Activated CD8-positive, alpha-beta memory T cell treated with anti-CD3 and anti-CD28 coated beads, Interleukin-2, amount 50 U/mL, for 24 hours (primary cell): ENCODE results near the gene TRA2B.

ENCODE experiments used
- DNase-seq: peaks from one replicate; pipeline ENCODE4 v3.0.0-alpha.2; 2020; ENCODE audit errors: extremely low read depth

The TRA2B gene

DNA sequence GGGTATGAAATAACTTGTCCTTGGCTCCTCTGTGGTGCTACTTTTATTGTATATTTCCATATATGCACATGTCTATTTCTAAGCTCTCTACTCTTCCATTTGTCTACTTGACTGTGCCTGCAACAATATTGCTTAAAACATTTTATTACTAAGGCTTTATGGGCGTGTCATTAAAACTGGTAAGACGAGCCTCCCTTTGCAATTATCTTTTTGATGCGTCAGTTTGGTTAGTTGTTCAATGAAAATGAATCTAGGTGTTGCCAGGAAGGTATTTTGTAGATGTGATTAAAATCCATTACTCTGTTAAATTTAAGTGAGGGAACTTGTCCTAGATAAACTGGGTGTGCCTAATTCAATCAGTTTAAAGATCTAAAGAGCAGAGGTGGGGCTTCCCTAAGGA lies 12.9 kb upstream of the TRA2B start:
- no peak for DNase-seq

GRCh38 chr3:185949515-185949914 lies 11.7 kb upstream of the TRA2B start:
- DNase-seq = no peak

- no peak for DNase-seq
Measured at GRCh38 chr3:185948292-185948691, 10.5 kb upstream of the TRA2B start.

- no peak for DNase-seq
Measured at GRCh38 chr3:185943760-185944106, 5.9 kb upstream of the TRA2B start.

- peak; percentile 73 for DNase-seq
Measured at GRCh38 chr3:185942907-185943759, 5.3 kb upstream of the TRA2B start.

DNA sequence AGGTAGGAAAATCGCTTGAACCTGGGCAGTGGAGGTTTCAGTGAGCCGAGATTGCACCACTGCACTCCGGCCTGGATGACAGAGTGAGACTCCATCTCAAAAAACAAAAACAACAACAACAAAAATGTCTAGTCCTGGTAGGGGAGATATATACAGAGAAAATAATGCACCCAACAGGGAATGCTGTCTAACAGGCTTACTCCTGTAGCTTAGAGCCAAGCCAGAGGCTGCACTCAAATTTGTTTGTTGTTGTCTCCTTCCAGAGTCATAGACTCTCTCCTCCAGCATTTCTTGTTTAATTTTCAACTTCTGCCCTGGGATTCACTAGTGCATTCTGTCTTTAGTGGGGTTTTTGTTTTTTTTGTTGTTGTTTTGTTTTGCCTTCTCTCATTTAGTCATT lies 4.6 kb upstream of the TRA2B start:
- DNase-seq = no peak

- DNase-seq = no peak
Measured at GRCh38 chr3:185940951-185941350, 3.1 kb upstream of the TRA2B start.

- no peak for DNase-seq
Measured at GRCh38 chr3:185939721-185940120, 1.9 kb upstream of the TRA2B start.

DNA sequence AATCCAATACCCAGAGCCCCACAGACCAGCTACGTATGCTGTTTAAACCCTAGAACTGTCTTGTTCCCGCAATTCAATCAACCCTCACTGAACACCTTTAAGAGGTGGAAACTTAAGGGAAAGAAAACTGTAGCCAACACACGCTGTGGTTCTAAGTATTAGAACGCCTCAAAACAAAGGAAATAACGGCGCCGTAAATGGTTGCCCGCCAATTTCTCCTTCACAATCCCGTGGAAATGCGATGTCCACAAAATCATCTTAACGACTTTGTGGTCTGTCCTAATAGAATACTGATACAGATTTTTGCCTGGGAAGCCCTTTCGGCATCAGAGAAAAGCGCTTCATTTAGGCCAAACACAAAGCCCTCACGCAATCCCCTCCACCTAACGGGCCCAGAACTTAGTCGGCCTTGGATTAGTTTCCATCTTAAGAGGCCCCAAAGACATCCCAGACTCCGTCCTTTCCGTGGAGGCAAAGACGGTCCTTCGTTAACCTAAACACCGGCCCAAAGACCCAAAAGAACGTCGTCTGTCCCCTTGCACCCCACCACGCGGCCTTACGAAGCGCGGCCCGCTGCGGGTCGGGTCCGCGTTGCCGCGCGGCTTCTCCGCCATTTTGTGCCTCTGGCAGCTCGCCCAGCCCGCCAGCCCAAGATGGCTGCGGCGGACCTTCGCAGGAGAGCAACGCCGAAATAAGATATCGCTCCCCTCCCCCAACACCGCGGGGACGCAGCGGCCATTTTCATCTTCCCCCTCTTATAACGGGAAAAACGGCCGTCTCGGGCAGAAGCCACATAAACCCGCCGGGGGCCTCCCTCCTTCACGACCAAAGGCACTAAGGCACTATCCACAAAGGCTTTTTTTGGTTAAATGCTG lies 763 bp downstream of the TRA2B start:
- DNase-seq = peak; percentile 72

DNA sequence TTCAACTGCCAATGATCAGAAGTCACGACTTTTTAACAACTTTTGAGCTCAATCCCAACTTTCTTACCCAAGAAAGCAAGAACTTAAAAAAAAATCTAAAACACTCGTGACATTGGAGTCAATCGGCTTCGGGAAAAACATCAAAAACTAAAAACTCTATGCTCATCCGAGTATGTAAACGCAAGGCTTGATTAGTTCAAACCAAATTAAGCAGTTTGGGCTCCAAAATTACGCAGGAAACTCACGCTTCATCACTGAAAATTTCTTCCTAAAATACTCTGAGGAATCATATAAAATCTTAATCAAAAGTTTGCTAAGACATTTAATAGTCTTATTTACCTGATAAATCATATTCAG lies 1.6 kb downstream of the TRA2B start:
- DNase-seq = no peak

DNA sequence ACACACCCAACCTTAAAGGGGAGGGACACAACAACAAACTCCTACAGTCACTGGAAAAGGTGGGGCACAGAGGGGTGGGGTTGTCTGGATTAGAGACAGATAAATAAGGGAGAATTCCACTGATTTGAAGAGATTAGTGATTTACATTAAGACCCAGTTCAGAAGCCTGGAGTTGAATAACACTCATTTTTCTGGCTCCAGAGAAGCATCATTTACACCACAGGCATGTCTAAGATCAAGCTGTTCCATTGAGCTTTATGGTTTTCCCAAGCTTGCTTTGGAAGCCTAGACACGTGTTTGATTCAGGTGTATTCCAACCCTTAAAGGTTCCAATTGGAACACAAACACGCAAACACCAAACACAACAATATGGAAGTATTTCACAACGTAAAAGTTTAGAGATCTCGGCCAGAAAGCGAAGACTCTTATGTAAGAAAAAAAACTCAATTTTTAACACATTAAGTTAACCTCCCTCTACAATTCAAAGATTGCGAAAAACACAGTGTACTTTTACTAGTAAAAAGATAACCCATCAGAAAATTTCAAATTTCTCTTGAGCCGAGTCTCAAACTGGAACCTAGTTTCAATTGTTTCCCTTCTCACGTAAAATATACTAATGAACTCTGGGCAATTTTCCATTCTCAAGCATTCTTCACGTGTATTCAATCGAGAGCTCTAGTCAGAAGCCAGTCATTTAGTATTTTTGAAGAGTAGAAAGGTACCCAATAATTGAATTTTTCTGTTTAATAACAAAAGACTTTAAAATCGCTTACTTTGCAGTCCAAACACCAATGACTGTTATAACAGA lies 2.1 kb downstream of the TRA2B start:
- no peak for DNase-seq

DNA sequence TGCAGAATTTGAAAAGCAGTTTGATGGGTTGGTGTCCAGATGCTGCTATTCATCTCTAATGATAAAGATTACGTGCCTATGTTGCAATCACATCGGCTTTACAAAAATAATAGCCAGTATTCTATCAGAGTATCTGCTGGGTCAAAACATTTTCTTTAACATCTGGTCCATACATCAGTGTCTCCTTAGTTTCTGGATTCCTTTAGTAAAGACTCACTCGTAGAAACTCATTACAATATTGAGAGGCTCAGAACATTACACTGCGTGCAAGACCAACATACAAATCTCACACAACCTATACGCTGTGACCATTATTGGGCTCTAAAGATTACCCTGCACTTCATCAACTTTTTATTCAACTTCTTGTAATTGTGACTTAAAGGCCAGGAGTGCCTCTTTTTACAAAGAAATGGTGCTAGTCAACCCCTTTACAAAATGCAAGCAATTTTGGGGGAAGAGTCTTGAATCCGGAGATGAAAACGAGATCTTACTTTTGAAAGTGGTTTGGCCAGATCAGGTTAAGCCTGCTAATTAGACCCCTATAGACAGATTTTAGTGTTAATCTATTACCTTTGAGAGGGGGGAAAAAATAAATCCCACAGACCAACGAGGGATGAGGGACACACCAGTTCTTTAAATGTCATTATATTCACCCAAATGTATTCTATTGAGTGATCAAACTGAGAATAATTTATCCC lies 2.9 kb downstream of the TRA2B start:
- no peak for DNase-seq

DNA sequence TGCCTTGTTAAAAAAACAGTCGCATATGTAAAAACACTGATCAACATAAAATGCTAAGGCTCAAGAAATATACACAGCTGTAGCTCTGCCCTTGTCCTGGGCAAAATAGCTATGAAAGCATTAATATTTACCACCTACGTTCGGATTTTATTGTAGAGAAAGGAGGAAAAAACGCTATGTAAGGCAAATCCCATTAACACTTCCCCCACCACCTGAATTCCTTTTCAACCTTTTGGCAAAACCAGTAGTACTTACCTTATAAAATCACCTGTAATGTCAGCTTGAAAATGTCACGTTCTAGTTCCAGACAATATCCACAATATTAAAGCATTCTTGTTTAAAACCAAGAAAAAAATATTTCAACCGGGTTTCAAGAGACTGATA lies 3.6 kb downstream of the TRA2B start:
- DNase-seq = no peak

DNA sequence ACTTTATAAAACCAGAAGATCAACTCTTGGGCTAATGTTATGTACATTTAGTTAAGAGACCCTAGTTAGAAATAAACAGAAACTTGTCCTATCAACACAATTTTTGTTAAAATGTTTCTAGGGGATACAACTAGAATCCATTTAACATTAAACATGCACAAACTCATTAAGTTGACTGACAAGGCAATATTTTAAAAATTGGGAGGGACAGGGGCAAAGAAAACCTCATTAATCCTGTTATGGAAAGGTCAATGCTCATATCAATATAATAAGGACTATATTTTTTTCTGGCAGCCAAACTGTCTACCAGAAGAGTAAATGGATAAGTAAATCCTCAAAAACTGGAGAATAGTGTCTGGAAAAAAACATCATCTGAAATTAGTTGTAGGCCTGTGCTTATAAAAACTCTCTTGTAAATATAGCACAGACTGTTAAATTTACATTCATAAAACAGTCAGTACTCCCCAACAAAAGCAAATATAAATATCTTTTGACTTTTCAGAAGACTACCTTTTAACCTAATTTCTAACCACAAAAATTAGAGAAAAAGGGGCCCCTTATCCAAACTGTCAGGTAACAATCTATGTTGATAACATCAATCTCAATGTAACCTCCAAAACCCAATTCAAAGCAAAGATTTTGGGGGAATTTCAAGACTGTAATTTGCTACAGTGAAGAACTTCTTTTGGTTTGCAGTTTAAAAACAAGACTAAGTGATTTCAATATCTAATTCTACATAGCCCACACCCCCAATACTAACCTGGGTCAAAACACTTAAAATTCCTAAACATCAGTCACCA lies 4.2 kb downstream of the TRA2B start:
- no peak for DNase-seq

DNA sequence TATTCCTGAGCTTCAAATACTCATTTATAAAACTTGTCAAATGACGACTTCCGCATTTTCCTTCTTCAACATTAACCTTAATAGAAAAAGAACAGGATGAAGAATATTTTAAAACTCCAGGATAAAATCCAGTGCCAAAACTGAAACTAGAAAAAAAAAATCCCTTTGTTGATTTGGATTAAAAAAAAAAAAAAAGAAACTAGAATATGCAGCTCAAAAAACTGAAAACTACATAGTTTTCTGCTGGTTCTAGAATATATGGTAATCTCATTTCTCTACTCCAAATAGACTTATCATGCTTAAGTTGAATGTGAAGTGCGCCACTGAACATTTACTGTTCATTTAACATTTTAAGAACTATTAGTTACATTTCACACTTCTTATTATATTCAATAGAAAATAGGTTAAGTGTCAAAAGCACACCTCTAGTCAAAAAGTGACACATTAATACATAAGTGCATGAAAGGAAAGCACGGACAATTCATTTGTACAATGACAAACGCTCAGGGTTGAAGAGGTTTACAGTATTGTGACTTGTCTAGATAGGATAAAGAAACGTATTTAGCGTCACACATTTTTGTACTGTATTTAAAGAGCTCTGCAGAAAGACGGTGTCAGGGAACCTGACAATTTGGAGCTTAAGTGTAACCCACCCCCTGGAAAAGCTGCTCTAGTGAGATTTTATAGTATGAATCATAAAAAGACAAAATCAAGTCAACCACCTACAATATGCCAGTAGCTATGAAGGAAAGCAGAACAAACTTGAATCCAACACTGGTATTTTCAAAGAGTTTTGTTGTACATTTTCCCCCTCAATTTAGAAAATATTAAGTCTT lies 5.8 kb downstream of the TRA2B start:
- DNase-seq = no peak

- no peak for DNase-seq
Measured at GRCh38 chr3:185930393-185931107, 7.3 kb downstream of the TRA2B start.

DNA sequence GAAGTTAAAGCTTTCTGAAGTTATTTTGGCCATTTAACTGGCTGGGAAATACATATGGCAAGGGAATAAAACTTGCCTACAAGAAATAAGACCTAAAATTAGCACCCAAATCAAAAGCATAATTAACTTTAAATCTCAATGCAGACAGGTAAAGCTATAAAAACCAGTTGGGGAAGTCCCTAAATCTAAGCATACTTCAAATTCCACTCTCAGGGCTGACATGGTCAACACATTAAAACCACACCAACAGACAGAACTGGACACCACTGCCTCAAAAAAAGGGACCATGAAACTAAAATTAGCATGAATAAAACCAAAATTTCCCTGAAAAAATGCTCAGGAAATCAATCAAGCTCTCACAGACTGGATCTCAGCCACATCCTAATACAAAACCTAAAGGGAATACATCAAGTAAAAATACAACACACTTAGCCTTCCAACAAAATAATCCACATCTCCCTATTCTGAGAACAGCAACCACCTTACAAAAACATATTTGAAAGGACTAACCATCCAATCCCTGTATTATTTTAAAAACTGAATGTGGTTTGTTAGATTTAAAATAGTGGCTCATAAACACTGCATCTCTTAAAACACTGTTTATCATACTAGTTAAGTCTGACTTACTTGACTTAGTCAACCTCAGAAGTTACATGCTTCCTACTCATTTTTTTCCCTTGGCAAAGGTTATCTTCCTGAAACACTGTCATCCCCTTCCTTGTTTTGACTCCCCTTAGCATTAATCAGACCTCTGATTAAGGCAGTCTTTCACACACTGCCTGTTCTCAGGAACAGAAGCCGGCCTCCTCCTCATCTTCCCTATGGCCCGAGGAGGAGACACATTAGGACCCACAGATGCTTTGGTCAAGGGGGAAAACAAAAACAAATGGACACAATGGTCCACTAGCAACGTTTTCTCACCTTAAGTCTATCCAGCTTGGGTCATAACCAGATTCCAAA lies 8.3 kb downstream of the TRA2B start:
- DNase-seq = no peak

GRCh38 chr3:185928496-185928895 lies 9.3 kb downstream of the TRA2B start:
- DNase-seq = no peak
